Sigmoid colon (tissue), 7 donors: ENCODE data around the gene SLC30A2. TPM values are rescaled to one million over a fixed set of nuclear protein-coding genes. Genes with fewer than 3 reads are reported as not detected.

Experiments
- DNase-seq: peaks from one replicate; pipeline ENCODE4 v3.0.0-alpha.2; 2019
- H3K27ac ChIP-seq, 4 donors: fragments of 200-600 bp; sonication (generic); one replicate each; pipeline ENCODE4 v1.5.1; 2016 to 2019; ENCODE audit warnings: mild to moderate bottlenecking in 1 of 4
- H3K27me3 ChIP-seq, 3 donors: fragments of 200-600 bp; sonication (generic); one replicate each; pipeline ENCODE4 v1.5.1; 2019; ENCODE audit warnings: mild to moderate bottlenecking in 1 of 3
- H3K36me3 ChIP-seq, 4 donors: fragments of 200-600 bp; sonication (generic); one replicate each; pipeline ENCODE4 v1.5.1; 2016 to 2019
- H3K4me1 ChIP-seq, 4 donors: fragments of 200-600 bp; sonication (generic); one replicate each; pipeline ENCODE4 v1.5.1; 2017 to 2019
- H3K4me3 ChIP-seq, 4 donors: fragments of 200-600 bp; sonication (generic); one replicate each; pipeline ENCODE4 v1.5.1; 2017 to 2019; ENCODE audit warnings: mild to moderate bottlenecking in 2 of 4, moderate library complexity in 1 of 4
- H3K9me3 ChIP-seq, 4 donors: fragments of 200-600 bp in 3 of 4; sonication (generic) in 3 of 4; one replicate each; pipeline versions ENCODE4 v1.5.1 to v1.6.1; 2013 to 2019
- EP300 ChIP-seq, 4 donors: sonication (generic); formaldehyde crosslinking; IDR thresholded peaks; one replicate each; pipeline ENCODE4 v1.6.1; 2017; ENCODE audit warnings: antibody characterized with exemption in 4 of 4
- POLR2A ChIP-seq, 2 donors: fragments of 450-650 bp; IDR thresholded peaks; one replicate each; pipeline ENCODE4 v1.6.1; 2016; ENCODE audit warnings: antibody characterized with exemption in 2 of 2, mild to moderate bottlenecking in 2 of 2, moderate library complexity in 2 of 2
- POLR2AphosphoS5 ChIP-seq, 4 donors: sonication (generic); formaldehyde crosslinking; IDR thresholded peaks; one replicate each; pipeline ENCODE4 v1.6.1; 2017; ENCODE audit warnings: antibody characterized with exemption in 4 of 4
- WGBS, 2 donors: extraction: QIAGEN DNeasy Blood & Tissue Kit; methylation state at CpG; one replicate each; pipeline ENCODE4 v1.1.7; 2013; 5-methylcytosine and 5-hydroxymethylcytosine counted together
- intact Hi-C: fragments of 100-400 bp; cut with DNase I; formaldehyde crosslinking; loops from one replicate; pipeline ENCODE4 v1.15.1; 2023
- polyA plus RNA-seq, 3 donors: library from polyadenylated mRNA; stranded (reverse); fragments of 200-250 nt; gene quantifications; one replicate each; pipeline ENCODE4 v1.2.3, GENCODE V29; 2013
- total RNA-seq, 4 donors: library from RNA; depleted of rRNA; stranded (reverse); fragments of >200 nt; gene quantifications; one replicate each; pipeline ENCODE4 v1.1.0, GENCODE V29; 2016
- TF ChIP-seq, protein P1 (sequence below), 4 experiments: fragments of 450-650 bp in 3 of 4; fragments of 200-600 bp in 1 of 4; IDR thresholded peaks; one replicate each; pipeline ENCODE4 v1.5.1; 2016 to 2019; ENCODE audit warnings: antibody characterized with exemption in 4 of 4, mild to moderate bottlenecking in 3 of 4, moderate library complexity in 2 of 4
- donor health status: healthy with polysubstance abuse.
- donor health status: Bipolar disorder and iron deficiency.
- donor health status: healthy.

Gene SLC30A2
- total and polyA plus RNA-seq, 7 donors: 0.07 to 0.92 (median 0.16) TPM; not detected in 4

DNA sequence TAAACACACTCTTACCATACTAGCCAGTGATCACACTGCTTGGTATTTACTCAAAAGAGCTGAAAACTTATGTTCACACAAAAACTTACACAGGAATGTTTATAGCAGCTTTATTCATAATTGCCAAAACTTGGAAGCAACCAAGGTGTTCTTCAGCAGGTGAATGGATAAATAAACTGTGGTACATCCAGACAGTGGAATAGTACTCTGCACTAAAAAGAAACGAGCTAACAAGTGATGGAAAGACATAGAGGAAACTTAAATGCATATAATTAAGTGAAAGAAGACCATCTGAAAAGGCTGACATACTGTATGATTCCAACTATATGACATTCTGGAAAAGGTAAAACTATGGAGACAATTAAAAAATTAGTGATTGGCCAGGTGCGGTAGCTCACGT lies 45.0 kb upstream of the SLC30A2 start:
- H3K36me3 ChIP-seq: no peaks in the 10 kb centered on the region
- peaks cover 0 to 6% (median 0%) of the 10 kb centered on the region in 4 donors for H3K4me1 ChIP-seq
- H3K9me3 ChIP-seq: no peaks in the 10 kb centered on the region
- no peak for DNase-seq
- no peak overlapping the region for H3K4me3 ChIP-seq
- H3K27ac ChIP-seq: no peak overlapping the region
- intact Hi-C loops: no loop called here
- 84 to 89% methylated on average over 3 of the region's 3 CpGs for WGBS, 2 donors
- peaks cover 3 to 50% (median 9%) of the 10 kb centered on the region in 3 donors for H3K27me3 ChIP-seq
- TF ChIP-seq EP300 (IDR thresholded peaks at IDR 0.05) (no peak), POLR2A (IDR thresholded peaks at IDR 0.05) (no peak), POLR2AphosphoS5 (IDR thresholded peaks at IDR 0.05) (no peak)
- TF ChIP-seq, protein P1, sequence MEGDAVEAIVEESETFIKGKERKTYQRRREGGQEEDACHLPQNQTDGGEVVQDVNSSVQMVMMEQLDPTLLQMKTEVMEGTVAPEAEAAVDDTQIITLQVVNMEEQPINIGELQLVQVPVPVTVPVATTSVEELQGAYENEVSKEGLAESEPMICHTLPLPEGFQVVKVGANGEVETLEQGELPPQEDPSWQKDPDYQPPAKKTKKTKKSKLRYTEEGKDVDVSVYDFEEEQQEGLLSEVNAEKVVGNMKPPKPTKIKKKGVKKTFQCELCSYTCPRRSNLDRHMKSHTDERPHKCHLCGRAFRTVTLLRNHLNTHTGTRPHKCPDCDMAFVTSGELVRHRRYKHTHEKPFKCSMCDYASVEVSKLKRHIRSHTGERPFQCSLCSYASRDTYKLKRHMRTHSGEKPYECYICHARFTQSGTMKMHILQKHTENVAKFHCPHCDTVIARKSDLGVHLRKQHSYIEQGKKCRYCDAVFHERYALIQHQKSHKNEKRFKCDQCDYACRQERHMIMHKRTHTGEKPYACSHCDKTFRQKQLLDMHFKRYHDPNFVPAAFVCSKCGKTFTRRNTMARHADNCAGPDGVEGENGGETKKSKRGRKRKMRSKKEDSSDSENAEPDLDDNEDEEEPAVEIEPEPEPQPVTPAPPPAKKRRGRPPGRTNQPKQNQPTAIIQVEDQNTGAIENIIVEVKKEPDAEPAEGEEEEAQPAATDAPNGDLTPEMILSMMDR (IDR thresholded peaks at IDR 0.05): no peak

DNA sequence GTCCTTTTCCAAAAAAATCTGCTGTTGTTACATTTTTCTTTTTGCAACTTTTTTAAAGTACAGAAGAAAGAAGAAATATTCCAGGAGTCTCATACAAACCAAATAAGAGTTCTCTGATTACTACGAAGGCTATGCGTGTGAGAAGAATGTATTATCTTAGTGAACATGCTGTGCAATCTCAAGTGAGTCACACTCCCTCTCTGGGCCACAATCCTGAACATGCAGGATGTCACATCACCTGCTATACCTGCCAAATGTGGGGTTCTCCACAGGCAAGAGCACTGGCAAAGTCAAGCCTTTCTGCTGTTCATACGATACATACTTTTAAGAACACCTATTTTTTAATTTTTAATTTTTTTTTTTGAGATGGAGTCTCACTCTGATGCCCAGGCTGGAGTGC lies 43.2 kb upstream of the SLC30A2 start:
- Histone ChIP-seq H3K4me1 (peaks cover 0 to under 1% (median 0%) of the 10 kb centered on the region in 4 donors), H3K27me3 (peaks cover 3 to 55% (median 7%) of the 10 kb centered on the region in 3 donors), H3K36me3 (no peaks in the 10 kb centered on the region), H3K9me3 (no peaks in the 10 kb centered on the region), H3K27ac (no peak overlapping the region), H3K4me3 (no peak overlapping the region)
- TF ChIP-seq POLR2AphosphoS5 (IDR thresholded peaks at IDR 0.05) (no peak), POLR2A (IDR thresholded peaks at IDR 0.05) (no peak), EP300 (IDR thresholded peaks at IDR 0.05) (no peak)
- TF ChIP-seq, protein P1 (IDR thresholded peaks at IDR 0.05): no peak
- no peak for DNase-seq
- intact Hi-C loops: no loop called here
- WGBS, 2 donors: 93 to 97% methylated on average over 3 of the region's 3 CpGs

DNA sequence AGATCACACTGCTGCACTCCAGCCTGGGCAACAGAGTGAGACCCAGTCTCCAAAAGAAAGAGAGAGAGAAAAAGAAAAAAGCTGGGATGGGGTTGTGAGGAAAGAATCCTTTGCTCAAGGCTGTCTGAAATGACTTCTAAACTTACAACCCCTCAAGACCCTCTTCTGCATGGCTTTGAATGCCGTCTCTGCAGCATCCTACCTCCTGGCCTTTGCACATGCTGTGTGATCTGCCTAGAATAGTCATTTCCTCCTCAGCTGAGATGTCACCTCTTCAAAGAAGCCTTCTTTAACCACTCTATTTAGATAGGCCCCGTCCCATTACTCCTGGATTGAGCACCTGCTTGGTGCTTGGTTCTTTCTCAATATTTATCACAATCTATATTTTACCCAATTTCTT lies 38.9 kb upstream of the SLC30A2 start:
- Histone ChIP-seq H3K36me3 (no peaks in the 10 kb centered on the region), H3K27me3 (peaks cover 0 to 34% (median 3%) of the 10 kb centered on the region in 3 donors), H3K9me3 (no peaks in the 10 kb centered on the region), H3K27ac (no peak overlapping the region), H3K4me3 (no peak overlapping the region), H3K4me1 (no peaks in the 10 kb centered on the region)
- no peak for TF ChIP-seq POLR2A (IDR thresholded peaks at IDR 0.05)
- TF ChIP-seq POLR2AphosphoS5 (IDR thresholded peaks at IDR 0.05): no peak
- TF ChIP-seq, protein P1 (IDR thresholded peaks at IDR 0.05): no peak
- TF ChIP-seq EP300 (IDR thresholded peaks at IDR 0.05): no peak
- DNase-seq: no peak
- intact Hi-C loops: no loop called here
- 77 to 80% methylated on average over 2 of the region's 2 CpGs for WGBS, 2 donors

DNA sequence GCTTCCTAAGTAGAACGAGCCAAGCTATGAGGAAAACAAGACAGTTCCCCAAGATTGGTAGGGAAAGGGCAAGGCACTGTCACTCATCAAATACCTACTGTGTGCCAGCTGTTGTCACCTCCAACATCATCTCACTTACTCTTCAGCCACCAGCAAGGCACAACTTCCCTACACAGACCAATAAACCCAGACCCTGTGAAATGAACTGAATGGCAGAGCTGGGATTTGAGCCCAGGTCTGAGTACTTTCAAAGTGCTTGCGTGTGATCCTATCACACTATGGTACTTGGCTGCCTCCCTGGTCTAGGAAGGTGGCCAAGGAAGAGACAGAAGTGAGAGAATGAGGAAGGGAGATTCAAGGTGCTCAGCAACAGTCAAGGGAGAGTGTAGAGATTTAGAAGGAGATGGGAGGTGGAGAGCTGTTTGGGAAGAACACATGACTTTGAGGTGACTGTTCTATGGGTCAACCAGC lies 38.2 kb upstream of the SLC30A2 start:
- Histone ChIP-seq H3K36me3 (no peaks in the 10 kb centered on the region), H3K27me3 (peaks cover 0 to 26% (median 3%) of the 10 kb centered on the region in 3 donors), H3K27ac (no peak overlapping the region), H3K9me3 (no peaks in the 10 kb centered on the region), H3K4me3 (no peak overlapping the region), H3K4me1 (no peaks in the 10 kb centered on the region)
- DNase-seq: no peak
- TF ChIP-seq POLR2AphosphoS5 (IDR thresholded peaks at IDR 0.05): no peak
- intact Hi-C loops: no loop called here
- WGBS, 2 donors: 62 to 72% methylated on average over 2 of the region's 2 CpGs

DNA sequence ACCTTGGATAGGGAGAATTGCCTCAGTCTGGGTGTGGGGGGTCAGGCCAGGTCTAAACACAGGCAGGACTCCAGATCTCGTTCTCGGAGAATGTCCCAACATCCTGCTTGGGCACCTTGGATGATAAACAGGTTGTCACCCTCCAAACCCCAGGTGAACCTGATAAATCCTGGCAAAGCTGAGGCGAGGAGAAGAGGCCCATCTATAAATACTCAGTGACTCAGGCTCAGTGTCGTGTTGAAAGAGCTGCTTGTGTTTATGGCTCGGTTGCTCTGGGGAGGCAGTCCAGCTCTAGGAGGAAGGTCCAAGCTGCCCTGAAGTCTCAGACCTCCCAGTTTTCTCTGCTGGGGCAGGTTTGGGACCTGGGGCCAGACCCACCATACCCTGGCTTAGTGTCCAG lies 37.3 kb upstream of the SLC30A2 start:
- Histone ChIP-seq H3K9me3 (no peaks in the 10 kb centered on the region), H3K4me3 (no peak overlapping the region), H3K27me3 (peaks cover 0 to 22% (median 3%) of the 10 kb centered on the region in 3 donors), H3K4me1 (no peaks in the 10 kb centered on the region), H3K27ac (no peak overlapping the region), H3K36me3 (no peaks in the 10 kb centered on the region)
- WGBS, 2 donors: 47 to 64% methylated on average over 5 of the region's 5 CpGs
- TF ChIP-seq POLR2AphosphoS5 (IDR thresholded peaks at IDR 0.05): no peak
- TF ChIP-seq, protein P1 (IDR thresholded peaks at IDR 0.05): no peak
- no peak for TF ChIP-seq POLR2A (IDR thresholded peaks at IDR 0.05)
- no peak for DNase-seq
- intact Hi-C loops: no loop called here
